NCI-H524 (cell line): ENCODE results near the gene MBP.

ENCODE experiments used
- DNase-seq, 2 experiments: peaks; one replicate each; lab custom pipeline; 2025; lab: John Stamatoyannopoulos, UW

The MBP gene

GRCh38 chr18:76986406-76986805 lies 146.2 kb downstream of the MBP start:
- DNase-seq, result no peak

GRCh38 chr18:76985951-76986236 lies 146.7 kb downstream of the MBP start:
- DNase-seq, result no peak

DNA sequence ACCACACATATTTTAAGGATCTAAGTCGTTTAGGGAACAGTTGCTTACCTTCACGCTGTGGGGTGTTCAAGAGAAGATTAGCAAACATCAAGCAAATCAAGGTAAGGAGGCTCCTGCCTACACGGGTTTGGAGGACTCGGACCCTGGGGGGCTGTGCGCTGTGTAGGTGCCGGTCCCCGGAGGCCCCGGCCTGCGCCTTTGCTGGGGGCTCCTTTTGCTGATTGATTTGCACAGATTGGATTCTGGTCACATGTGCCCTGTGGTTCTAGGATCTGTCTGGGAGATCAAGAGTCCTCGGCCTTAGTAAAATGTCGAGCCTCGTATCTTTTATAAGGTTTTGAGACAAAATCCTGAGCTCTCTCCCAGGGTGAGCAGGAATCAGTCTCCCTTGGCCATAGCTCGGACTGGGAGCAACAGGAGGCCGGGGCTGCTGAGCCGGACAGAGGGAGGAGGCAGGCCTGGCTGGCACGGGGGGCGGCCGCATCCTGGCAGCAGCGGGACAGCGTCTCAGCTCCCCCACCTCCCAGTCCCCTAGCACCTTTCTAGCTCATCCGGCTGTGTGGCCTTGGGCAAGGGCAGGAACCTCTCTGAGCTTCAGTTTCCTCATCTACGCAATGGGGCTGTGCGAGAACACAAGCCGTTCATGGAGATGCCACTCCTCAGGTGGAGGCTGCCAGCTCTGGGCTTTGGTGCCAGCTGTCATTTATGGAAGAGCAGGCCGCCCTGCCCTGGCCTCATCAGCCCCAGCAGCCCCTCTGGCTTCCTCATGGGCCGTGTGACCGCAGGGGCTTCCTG lies 147.2 kb downstream of the MBP start:
- DNase-seq, result no peak

DNA sequence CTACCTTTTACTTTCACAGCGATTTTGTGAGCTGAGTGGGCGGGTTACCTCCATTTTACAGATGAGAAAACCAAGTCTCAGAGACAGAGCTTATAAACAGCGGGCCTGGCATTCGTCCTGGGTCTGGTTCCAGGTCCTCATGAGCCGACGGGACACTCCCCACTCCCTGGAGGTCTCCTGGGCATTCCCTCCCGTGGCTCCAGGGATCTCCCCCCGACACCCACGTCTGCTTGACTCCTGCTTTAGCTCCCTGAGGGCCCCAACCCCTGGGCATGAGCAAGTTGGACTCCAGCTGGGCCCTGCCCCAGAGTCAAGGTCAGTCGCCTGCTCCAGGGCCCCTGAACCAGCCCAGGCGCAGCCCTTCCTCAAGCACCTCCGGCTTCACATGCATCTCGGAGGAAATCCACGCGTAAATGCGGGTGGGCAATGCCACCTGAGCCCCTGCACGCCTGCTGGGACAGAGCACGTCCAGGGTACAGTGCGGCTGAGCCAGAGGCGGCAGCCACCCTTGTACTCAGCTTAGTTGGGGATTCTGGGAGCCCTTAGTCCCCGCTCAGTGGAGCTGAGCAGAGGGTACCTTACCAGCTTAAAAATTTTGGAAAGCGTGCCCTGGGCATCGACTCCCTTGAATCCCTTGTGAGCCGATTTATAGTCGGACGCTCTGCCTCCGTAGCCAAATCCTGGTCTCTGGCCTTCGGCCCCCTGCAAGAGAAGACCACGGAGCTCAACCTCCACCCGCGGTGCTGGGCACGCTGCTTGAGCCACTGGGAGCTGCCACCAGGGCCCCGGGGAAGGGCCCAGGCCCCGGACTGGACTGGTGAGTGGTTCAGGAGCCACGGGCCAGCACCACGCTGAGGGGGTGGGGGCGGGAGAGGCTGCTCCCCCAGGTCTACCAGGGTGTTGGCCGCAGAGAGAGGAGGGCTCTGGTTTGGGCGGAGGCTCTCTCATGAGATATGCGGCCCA lies 148.1 kb downstream of the MBP start:
- DNase-seq, result no peak

DNA sequence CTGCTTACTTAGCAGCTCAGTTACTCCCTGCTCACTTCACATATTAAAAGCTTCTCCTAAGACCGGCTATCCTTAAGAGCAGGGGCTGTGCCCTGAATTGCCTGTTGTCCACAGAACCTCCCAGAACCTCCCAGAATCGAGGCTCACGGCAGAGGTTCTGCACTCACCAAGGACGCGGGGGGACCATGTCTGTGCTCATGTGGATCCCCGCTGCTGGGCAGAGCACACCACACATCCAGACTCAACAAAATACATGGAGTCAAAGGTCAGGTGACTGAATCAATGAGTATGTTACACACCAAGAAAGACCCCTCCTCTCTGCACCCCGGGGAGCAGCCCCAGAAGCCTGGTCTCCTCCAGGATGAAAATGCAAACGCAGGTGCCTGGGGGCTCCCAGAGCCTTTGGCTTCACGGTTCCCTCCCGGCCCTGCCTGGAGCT lies 149.0 kb downstream of the MBP start:
- DNase-seq, result no peak

DNA sequence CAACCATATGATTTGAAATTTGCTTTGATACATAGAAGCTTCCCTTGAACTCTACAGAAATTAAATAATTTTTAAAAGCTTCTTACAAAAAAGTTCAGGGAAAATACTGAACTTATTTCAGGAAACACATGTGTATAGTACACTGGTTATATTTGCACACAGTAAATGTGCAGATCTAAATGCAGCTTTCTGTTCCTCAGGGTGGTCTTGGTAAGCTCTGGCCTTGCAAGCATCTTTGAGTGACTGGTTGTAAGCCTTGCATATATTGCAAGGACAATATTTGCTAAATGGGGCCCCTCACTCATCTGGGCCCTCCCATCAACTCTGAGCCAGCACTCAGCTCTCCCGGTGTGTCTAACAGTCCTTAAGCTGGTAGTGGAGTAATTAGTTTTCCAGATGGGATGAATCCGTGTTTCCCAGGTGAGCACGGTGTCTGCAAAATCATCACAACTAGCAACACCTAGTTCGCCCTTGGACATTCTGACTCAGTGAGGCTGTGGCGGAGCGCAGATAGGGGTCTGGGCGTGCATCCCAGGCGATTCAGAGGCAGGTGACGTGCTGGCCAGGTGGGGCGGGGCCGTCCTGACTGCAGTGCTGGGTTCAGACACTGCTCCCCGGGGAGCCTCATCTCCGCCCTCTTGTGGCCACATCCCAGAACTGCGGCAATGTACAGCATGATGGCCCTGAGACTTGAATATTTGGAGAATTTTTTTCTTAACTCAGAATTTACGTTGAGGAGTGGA lies 149.6 kb downstream of the MBP start:
- peak; percentile 7 to 66 for DNase-seq

- no peak for DNase-seq
Observed at GRCh38 chr18:76982038-76982437, 150.5 kb downstream of the MBP start.

DNA sequence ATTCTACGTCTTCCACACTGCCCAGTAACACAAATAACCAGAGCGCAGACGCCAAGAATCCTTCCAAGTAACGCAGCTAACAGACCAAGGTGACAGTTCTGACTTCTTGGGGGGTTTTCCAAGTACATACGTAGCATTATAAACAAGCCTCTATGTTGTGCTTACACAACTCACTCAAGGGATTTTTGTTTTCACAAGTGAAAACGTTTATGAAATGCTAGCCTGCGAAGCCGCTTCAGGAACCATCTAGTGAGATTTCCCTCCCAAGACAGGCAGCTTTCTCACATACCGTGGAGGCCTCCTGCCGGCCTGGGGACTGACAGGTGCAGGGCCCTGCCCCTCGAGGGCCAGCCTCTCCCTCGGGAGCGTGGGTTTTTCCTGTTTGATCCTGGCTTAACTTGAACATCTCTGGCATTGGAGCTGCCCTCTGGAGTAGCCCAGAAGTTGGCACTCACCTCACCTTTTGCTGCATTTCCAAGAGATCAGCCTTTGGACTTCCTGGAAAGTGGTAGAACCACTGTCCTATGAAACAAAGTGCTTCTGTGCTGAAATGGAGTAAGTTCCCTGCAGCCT lies 151.1 kb downstream of the MBP start:
- peak in 1 of 2 experiments; percentile 25 for DNase-seq

DNA sequence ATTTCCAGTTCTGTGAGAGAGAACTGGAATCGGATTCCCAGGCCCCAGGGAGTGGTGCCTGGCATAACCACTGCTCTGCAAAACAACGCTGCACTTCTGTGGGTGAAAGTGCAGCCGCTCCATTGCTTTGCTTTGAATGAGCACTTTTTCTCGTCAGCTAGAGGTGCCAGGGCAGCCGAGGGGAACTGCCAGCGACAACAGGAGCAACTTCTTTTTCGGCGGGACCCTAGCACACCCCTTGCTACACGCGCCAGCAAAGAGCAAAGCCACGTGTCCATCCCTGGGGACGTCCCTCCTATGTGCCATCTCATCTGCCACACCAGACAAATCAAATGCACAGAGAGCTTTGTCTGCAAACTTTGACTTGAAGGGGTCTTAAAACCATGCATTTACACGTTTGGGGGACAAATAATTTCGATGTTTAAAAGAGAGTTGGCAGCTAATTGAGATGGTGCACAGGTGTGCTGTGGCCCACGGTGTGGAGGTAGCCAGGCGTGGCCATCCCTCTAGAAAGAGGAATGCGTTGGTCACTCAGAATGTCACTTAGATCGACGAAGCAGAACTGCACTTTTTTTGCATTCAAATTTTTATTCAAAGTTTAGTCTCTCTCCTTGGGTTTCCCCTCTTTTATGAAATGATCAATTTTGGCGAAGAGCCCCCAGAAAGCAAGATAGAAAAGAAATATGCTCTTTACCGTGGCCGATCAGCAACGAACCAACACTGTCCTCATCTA lies 151.8 kb downstream of the MBP start:
- no peak for DNase-seq

DNA sequence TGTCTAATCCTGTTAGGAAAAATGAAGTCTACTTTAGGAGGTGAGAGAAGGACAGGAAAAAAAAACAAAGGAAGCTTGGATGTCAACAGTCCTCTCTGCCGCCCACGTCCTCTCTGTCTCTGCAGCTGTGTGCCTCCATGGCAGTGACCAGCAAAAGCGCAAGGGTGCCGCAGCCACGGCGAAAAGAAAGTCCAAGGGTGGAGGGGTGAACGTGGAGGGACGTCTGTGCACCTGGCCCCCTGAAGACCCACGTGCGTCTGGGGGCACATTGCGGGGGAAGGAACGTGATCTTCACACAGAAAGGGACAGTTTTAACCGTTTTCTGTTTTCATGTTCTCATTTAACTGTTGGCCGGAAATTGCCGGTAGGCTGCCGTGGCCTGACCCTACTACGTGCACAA lies 152.7 kb downstream of the MBP start:
- no peak for DNase-seq

DNA sequence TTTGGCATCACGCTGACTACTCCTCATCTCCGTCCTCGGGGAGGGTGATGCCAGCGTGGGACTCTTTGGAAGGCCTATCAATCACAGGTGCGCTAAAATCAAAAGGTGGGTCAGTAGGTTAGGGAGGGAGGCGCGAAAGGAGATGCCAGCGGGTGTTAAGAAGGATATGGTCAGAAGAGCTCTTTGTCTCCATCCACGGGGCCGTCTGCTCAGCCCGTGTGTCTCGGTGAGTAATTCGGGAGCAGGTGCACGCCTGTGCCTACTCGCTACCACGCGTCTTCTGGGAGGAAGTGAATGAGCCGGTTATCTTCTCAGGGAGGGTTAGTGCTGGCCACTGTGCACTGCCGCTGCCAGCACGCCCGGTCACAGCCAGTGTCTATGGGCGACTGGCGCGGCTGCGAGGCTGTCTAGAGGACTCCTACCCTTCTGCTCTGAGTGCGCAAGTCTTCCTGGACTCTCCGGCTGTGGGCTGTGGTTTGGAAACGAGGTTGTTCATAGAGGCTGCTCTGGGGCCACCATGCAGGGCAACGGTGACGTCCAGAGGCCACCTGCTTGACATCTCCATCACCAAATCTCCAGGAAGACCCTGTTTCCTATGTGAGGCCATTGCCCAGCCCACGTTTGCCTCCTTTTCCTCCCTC lies 153.4 kb downstream of the MBP start:
- no peak for DNase-seq

DNA sequence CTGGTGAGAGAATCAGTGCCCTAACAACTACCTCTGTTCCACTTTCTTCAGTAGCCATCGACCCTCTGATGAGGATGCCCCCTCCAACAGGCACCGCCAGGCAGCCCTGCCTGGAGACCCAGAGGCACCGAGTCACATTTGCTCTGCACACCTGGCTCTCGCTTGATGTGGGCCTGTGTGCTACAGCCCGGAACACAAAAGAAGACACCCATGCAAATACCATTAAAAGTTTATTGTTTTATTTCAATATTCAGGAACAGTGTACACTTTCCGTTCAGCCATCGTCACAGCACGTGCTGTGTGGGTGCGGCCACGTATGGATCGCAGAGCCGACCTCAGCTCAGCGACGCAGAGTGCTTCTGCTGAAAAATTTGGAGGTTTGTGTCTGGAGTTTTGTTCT lies 154.0 kb downstream of the MBP start:
- DNase-seq, result no peak

DNA sequence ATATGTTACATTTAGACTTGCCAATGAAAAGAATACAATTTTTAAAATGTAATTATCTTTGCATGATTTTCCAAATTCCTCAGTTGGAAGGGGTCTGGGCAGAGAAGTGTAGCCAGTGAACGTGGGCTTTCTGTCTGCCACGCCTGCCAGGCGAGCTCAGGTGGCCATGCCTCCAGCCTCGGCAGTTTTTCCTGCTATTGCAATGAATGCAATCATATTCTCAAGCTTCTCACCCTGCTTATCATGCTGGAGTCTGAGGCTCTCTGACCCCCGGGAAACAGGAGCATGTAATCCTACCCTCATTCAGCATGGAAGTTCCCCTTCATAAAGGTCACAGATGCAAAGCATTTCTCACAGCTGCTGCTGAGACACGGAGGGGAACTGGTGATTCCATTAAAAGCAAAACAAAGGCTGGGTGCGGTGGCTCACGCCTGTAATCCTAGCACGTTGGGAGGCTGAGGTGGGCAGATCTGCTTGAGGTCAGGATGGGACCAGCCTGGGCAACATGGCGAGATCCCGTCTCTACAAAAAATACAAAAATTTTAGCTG lies 154.8 kb downstream of the MBP start:
- no peak for DNase-seq

- no peak for DNase-seq
Observed at GRCh38 chr18:76977108-76977621, 155.4 kb downstream of the MBP start.

DNA sequence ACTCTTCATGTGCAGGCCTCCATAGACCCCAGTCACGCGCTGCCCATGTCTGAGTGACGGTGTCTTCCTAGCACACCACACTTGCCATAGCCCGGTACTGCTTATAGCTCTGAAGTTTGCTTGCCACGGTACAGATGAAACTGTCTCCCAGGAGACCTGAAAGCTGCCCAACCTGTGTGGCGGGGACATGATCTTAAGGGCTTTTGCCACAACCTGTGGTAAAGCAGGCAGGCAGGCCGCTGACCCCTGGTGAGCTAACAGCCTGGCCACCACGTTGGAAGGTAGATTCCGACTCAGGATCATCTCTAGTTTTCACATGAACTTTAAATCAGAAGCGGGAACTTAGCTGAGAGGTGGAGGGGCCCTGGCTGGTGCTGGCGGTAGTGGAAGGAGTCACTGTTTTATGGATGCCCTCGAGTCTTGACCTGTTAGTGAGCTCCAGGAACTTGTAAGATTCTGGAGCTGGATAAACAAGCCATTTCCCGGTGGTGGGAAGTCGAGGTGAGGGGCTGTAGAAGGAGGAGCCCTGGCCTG lies 156.9 kb downstream of the MBP start:
- no peak for DNase-seq

DNA sequence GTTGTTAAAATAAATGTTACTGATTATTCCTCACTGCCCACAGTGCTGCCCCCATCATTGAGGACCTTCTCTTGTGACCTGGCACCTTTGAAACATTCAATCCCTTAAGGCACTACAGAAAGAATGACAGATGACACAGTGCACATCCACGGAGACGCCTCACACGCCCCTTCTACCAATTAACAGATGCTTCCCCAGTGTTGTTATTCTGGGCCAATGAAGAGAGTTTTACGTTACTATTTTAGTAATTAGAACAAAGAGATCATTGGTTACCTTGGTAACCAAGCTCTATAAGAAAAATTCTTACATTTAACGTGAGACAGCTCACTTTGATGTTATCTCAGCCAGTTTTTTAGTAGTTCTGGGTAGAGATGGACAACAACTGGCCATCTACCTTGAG lies 158.2 kb downstream of the MBP start:
- no peak for DNase-seq

DNA sequence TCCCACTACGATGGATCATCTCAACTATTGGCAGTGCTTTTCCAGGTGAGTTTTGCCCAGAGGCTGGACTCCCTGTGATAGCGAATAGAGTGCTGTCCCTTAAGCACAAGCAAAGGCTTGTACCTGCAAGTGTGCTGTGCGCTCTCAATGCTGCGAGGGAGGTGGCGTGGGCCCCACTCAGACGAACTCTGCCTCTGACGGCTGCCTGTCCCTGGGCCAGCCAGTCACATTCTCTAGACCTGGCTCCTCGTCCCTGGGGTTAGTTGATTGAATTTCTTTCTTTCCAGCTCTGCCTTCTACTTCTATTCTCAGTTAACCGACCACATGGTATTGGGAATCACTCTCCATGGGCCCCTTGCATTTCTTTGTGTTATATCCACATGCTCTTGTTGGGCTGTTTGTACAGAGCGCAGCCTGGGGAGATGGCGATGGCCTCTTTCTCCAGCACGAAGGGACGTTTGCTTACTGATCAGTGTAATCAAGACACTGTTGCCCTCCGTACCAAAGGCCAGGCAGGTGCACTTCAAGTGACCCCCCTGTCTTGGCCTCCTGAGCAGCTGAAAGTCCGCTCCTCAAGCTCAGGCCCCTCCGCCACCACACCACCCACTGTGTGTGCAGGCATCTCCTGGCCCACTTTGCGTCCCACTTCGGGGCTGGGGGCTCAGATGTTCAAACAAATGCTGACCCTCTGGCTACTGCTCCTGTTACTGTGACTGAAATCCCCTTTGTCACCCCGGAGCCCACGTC lies 158.9 kb downstream of the MBP start:
- no peak for DNase-seq

DNA sequence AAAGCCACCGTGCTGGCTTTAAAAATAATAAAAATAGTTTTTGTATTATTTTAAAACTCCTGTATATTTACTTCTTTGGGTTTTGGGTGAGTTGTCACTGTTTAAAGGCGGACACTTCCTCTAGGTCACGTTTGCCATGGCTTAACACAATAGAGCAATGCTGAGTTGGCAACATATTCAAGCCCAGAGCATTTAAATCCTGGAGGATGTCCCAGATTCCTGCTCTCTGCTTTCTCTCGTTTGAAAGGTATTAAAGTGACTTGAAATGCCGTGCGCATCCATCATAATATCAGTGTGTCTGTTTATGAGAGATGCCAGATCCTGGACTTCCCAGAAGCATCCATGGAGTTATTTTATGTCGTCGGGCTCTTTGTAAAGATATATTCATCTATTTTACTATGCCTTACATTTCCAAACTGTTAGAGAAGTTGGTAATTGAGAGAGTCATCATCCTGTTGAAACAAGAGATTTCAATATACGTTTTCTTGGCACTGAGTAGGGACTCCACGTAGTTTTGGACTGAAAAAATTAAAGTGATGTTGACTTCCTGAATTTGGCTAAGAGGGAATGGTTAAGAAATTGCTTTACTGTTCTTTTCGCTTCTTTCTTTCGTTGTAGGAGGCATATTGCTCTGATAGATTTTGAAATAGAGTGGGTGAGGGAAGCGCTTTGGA lies 159.6 kb downstream of the MBP start:
- no peak for DNase-seq

GRCh38 chr18:76972241-76972640 lies 160.3 kb downstream of the MBP start:
- no peak for DNase-seq
